DOHH2 (cell line): Measurements from ENCODE around the gene TDRD7.

Experiments used
- CTCF ChIP-seq: fragments of 200-600 bp; sonication (generic); IDR thresholded peaks from one replicate; pipeline ENCODE4 v1.5.1; 2014; ENCODE audit warnings: antibody characterized with exemption, mild to moderate bottlenecking, low read depth, low read length; ENCODE audit not compliant: poor library complexity, severe bottlenecking
- EZH2phosphoT487 ChIP-seq: fragments of 200-600 bp; sonication (generic); IDR thresholded peaks from 2 replicates; pipeline ENCODE4 v1.6.1; 2017; ENCODE audit warnings: borderline replicate concordance, mild to moderate bottlenecking, antibody characterized with exemption, low read length, moderate library complexity, mixed read lengths

GRCh38 chr9:97364769-97365490, 47.0 kb upstream of the TDRD7 start:
- TF ChIP-seq CTCF = no peak
- TF ChIP-seq EZH2phosphoT487 = no peak
